ENCODE data around the gene CCDC122.
"Not testable (repeated sequence)": the region's sequence is repeated elsewhere in the genome, so short reads cannot be mapped to it uniquely, and the experiment has no call there.

The CCDC122 gene

DNA sequence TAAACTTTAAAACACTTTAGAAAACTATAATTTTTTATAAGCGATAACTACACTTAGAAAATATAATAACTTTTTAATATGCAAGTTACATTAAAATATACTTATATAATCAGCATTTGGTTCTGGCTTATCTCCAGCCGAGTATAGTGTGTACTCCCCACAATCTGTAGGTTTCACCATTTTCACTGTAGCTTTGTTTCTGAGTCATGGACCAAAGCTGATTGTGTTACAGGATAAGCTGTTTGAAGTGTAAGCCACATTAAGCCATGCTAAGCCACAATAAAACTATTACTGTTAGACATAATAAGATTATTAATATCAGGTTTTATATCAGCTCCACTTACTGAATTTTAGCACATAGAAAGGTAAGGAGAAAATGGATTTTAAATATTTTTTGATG, 43.8 kb downstream of the CCDC122 start:
- Histone ChIP-seq H3K4me3 (ENCODE audit: low read depth in 1 of 2, low read length in 2 of 2) (no peak overlapping the region), H3K4me1 (ENCODE audit: control insufficient read depth in 1 of 2, insufficient read depth in 2 of 2, low read length in 2 of 2) (no peaks in the 10 kb centered on the region), H3K36me3 (ENCODE audit: control insufficient read depth in 1 of 2, insufficient read depth in 2 of 2, low read length in 2 of 2) (peaks cover 0 to 9% of the 10 kb centered on the region in 2 donors), H3K27ac (ENCODE audit: low read length) (no peak overlapping the region), H3K27me3 (ENCODE audit: low read depth, low read length) (no peaks in the 10 kb centered on the region), H3K9me3 (ENCODE audit: control insufficient read depth in 1 of 2, low read length in 2 of 2) (no peaks in the 10 kb centered on the region)

DNA sequence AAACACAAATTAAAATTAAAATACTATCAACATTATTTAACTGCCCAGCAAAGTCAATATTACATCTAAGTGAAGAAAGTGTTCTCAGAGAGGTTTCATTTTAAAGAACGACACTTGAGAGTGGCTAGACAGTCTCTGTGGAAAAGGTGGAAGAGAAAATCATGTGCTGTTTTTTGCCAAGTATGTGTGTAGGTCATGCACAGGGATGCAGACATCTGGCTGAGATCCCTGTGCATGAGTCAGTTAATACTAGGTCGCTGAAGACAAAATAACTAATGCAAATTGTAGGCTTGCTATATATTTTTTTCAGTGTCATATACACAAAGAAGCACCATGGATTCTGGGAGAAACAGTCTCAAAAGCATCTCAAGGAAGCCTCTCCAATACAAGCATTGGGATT, 48.5 kb downstream of the CCDC122 start:
- Histone ChIP-seq H3K4me3 (ENCODE audit: low read depth in 1 of 2, low read length in 2 of 2) (no peak overlapping the region), H3K27ac (ENCODE audit: low read length) (no peak overlapping the region), H3K27me3 (ENCODE audit: low read depth, low read length) (no peaks in the 10 kb centered on the region), H3K36me3 (ENCODE audit: control insufficient read depth in 1 of 2, insufficient read depth in 2 of 2, low read length in 2 of 2) (peaks cover 0 to 15% of the 10 kb centered on the region in 2 donors), H3K9me3 (ENCODE audit: control insufficient read depth in 1 of 2, low read length in 2 of 2) (no peaks in the 10 kb centered on the region), H3K4me1 (ENCODE audit: control insufficient read depth in 1 of 2, insufficient read depth in 2 of 2, low read length in 2 of 2) (no peaks in the 10 kb centered on the region)

DNA sequence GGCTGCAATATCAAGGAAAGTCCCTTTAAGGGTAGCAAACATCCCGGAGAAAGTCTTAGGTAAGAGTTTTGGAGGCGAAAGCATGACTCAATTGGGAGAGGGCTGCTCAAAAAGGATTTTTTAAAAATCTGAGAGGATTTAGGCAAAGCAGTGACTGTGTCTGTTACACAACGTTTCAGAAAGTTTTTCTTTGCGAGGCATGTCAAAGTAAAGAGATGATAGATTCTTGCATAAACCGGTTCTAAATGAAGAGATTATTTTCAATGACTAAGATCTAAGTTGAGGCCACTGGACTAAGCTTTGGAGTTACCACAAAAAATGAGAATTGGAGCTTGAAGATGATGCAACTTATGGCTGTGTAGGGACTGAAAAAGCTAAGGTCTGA, 49.1 kb downstream of the CCDC122 start:
- Histone ChIP-seq H3K4me1 (ENCODE audit: control insufficient read depth in 1 of 2, insufficient read depth in 2 of 2, low read length in 2 of 2) (no peaks in the 10 kb centered on the region), H3K27me3 (ENCODE audit: low read depth, low read length) (no peaks in the 10 kb centered on the region), H3K9me3 (ENCODE audit: control insufficient read depth in 1 of 2, low read length in 2 of 2) (no peaks in the 10 kb centered on the region), H3K36me3 (ENCODE audit: control insufficient read depth in 1 of 2, insufficient read depth in 2 of 2, low read length in 2 of 2) (peaks cover 0 to 15% of the 10 kb centered on the region in 2 donors), H3K4me3 (ENCODE audit: low read depth in 1 of 2, low read length in 2 of 2) (no peak overlapping the region), H3K27ac (ENCODE audit: low read length) (no peak overlapping the region)

DNA sequence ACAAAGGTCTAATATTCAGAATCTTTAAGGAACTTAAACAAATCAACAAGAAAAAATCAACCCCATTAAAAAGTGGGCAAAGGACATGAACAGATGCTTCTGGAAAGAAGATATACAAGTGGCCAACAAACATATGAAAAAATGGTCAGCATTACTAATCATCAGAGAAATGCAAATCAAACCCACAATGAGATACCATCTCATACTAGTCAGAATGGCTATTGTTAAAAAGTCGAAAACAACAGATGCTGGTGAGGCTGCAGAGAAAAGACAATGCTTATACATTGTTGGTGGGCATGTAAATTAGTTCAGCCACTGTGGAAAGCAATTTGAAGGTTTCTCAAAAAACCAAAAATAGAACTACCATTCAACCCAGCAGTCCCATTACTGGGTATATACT, 54.9 kb downstream of the CCDC122 start:
- not testable (repeated sequence) for H3K4me3 ChIP-seq (ENCODE audit: low read depth in 1 of 2, low read length in 2 of 2); H3K27me3 ChIP-seq (ENCODE audit: low read depth, low read length); H3K27ac ChIP-seq (ENCODE audit: low read length); H3K9me3 ChIP-seq (ENCODE audit: control insufficient read depth in 1 of 2, low read length in 2 of 2); H3K4me1 ChIP-seq (ENCODE audit: control insufficient read depth in 1 of 2, insufficient read depth in 2 of 2, low read length in 2 of 2); H3K36me3 ChIP-seq (ENCODE audit: control insufficient read depth in 1 of 2, insufficient read depth in 2 of 2, low read length in 2 of 2)

DNA sequence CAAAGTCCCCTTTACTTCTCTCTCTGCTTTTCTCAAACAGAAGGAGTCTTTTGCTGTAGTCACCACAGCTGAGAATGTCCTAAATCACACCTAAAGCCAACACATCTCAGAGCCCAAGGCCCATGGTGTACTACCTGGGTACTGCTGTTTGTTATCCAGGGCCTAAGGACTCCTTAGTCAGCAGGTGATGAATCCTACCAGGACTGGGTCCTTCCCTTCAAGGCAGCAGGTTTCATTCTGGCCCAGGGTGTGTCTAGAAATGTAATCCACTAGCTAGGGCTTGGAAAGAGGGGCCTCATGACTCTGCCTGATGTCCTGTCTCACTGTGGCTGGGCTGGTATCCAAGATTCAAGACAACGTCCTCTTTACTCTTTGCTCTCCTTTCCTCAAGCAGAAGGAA, 56.6 kb downstream of the CCDC122 start:
- Histone ChIP-seq H3K27me3 (ENCODE audit: low read depth, low read length) (no peaks in the 10 kb centered on the region), H3K27ac (ENCODE audit: low read length) (no peak overlapping the region), H3K9me3 (ENCODE audit: control insufficient read depth in 1 of 2, low read length in 2 of 2) (no peaks in the 10 kb centered on the region), H3K4me1 (ENCODE audit: control insufficient read depth in 1 of 2, insufficient read depth in 2 of 2, low read length in 2 of 2) (no peaks in the 10 kb centered on the region), H3K4me3 (ENCODE audit: low read depth in 1 of 2, low read length in 2 of 2) (no peak overlapping the region), H3K36me3 (ENCODE audit: control insufficient read depth in 1 of 2, insufficient read depth in 2 of 2, low read length in 2 of 2) (no peaks in the 10 kb centered on the region)

DNA sequence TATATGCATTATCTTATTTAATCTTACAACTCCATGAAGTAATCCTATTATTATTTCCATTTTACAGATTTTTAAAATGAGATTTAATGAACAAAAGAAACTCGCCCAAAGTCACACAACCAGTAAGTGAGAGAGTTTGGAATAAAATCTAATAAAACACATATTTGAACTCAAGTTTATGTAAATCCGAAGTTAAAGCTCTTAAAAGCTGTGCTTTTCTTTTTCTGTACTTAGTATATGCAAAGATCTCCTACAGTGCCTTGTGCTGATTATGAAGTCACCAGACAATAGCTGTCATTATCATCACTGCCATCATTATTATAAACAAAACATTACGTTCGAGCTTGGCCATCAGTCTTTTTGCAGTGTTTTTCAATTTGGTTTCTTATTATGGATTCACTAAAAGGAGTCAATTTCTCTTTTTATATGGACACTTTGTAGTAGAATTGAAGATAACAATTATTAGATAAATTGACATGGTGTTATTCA, 63.1 kb downstream of the CCDC122 start:
- no peaks in the 10 kb centered on the region for H3K36me3 ChIP-seq (ENCODE audit: control insufficient read depth in 1 of 2, insufficient read depth in 2 of 2, low read length in 2 of 2)
- no peaks in the 10 kb centered on the region for H3K9me3 ChIP-seq (ENCODE audit: control insufficient read depth in 1 of 2, low read length in 2 of 2)
- no peaks in the 10 kb centered on the region for H3K27me3 ChIP-seq (ENCODE audit: low read depth, low read length)
- H3K4me1 ChIP-seq (ENCODE audit: control insufficient read depth in 1 of 2, insufficient read depth in 2 of 2, low read length in 2 of 2): peaks cover 6 to 7% of the 10 kb centered on the region in 2 donors
- no peak overlapping the region for H3K27ac ChIP-seq (ENCODE audit: low read length)
- H3K4me3 ChIP-seq (ENCODE audit: low read depth in 1 of 2, low read length in 2 of 2): no peak overlapping the region

DNA sequence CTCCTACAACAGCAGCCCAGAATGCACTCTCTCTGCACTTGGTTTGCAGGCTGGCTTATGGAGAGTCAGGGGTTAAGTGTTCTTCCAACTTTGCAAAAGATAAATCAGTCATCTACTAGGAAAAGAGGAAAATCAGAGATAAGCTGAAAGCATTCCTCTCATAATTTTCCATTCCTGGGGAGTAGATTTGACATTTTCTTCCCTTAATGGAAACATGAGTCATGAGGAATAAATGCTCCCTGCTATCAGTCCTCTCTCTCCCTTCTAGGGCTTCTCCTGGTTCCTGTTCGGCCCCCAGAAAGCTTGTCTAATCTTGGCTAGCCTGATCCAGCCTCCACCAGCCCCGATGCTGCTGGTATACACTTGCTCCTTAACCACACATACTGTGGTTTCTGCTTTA, 64.3 kb downstream of the CCDC122 start:
- no peak overlapping the region for H3K27ac ChIP-seq (ENCODE audit: low read length)
- no peaks in the 10 kb centered on the region for H3K36me3 ChIP-seq (ENCODE audit: control insufficient read depth in 1 of 2, insufficient read depth in 2 of 2, low read length in 2 of 2)
- no peak overlapping the region for H3K4me3 ChIP-seq (ENCODE audit: low read depth in 1 of 2, low read length in 2 of 2)
- no peaks in the 10 kb centered on the region for H3K9me3 ChIP-seq (ENCODE audit: control insufficient read depth in 1 of 2, low read length in 2 of 2)
- H3K27me3 ChIP-seq (ENCODE audit: low read depth, low read length): no peaks in the 10 kb centered on the region
- peaks cover 6 to 7% of the 10 kb centered on the region in 2 donors for H3K4me1 ChIP-seq (ENCODE audit: control insufficient read depth in 1 of 2, insufficient read depth in 2 of 2, low read length in 2 of 2)

DNA sequence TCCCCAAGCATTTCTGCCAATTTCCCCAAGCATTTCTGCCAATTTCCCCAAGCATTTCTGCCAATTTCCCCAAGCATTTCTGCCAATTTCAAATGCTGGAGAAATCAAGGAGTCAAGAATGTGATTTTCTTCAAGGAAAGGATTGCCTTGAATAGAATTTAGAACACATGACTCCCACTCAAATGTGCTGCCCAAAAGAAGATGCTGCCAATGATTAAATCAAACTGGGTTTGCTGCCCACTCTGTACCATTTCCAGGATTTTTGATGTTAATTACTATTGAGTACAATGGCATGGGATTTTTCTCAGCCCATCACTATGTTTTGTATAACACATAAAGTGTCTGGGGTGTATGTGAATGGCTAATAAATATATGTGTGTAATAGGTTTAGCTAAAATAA, 70.9 kb downstream of the CCDC122 start:
- no peaks in the 10 kb centered on the region for H3K36me3 ChIP-seq (ENCODE audit: control insufficient read depth in 1 of 2, insufficient read depth in 2 of 2, low read length in 2 of 2)
- H3K27me3 ChIP-seq (ENCODE audit: low read depth, low read length): no peaks in the 10 kb centered on the region
- no peak overlapping the region for H3K4me3 ChIP-seq (ENCODE audit: low read depth in 1 of 2, low read length in 2 of 2)
- H3K4me1 ChIP-seq (ENCODE audit: control insufficient read depth in 1 of 2, insufficient read depth in 2 of 2, low read length in 2 of 2): peaks cover 0 to 11% of the 10 kb centered on the region in 2 donors
- no peaks in the 10 kb centered on the region for H3K9me3 ChIP-seq (ENCODE audit: control insufficient read depth in 1 of 2, low read length in 2 of 2)
- no peak overlapping the region for H3K27ac ChIP-seq (ENCODE audit: low read length)

DNA sequence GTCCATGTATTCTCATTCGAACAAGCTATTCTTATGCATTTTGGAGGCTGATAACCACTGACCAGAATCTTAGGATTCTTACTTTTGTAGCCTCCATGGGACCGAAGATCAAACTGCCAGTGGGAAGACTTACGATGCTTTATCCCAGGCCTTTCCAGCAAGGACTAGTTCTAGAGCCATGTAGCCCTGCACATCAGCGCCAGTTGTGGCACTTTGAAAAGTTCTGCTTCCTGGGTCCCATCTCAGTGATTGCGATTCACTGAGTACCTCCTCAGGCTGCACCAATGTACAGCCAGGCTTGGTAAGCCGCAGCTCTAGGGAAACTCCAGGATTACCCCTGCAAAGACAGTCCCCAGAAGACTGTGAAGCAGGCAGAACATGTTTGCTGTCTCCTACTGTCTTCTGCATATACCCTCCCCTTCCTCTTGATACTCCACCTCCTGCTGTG, 73.8 kb downstream of the CCDC122 start:
- no peaks in the 10 kb centered on the region for H3K9me3 ChIP-seq (ENCODE audit: control insufficient read depth in 1 of 2, low read length in 2 of 2)
- no peaks in the 10 kb centered on the region for H3K36me3 ChIP-seq (ENCODE audit: control insufficient read depth in 1 of 2, insufficient read depth in 2 of 2, low read length in 2 of 2)
- H3K4me1 ChIP-seq (ENCODE audit: control insufficient read depth in 1 of 2, insufficient read depth in 2 of 2, low read length in 2 of 2): peaks cover 0 to 11% of the 10 kb centered on the region in 2 donors
- H3K27ac ChIP-seq (ENCODE audit: low read length): no peak overlapping the region
- H3K27me3 ChIP-seq (ENCODE audit: low read depth, low read length): no peaks in the 10 kb centered on the region
- no peak overlapping the region for H3K4me3 ChIP-seq (ENCODE audit: low read depth in 1 of 2, low read length in 2 of 2)

DNA sequence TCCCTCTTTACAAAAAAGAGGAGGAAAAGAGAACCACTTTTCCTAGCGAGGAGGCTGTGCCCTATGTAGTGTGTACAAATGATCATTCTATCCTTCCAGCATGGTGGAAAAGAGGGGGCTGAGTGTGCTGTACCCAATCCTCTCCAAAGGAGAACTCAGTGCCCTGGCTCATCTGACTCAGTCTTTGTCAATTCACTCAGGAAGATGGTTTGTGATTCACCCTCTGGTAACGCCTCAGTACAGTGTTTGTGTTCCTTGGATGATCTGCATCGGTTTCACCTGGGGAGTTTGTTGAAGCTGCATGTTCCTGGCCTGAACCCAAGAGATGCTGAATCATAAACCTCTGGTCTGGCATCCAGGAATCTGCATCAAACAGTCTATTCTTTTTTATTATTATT, 74.5 kb downstream of the CCDC122 start:
- no peaks in the 10 kb centered on the region for H3K9me3 ChIP-seq (ENCODE audit: control insufficient read depth in 1 of 2, low read length in 2 of 2)
- no peak overlapping the region for H3K4me3 ChIP-seq (ENCODE audit: low read depth in 1 of 2, low read length in 2 of 2)
- no peaks in the 10 kb centered on the region for H3K36me3 ChIP-seq (ENCODE audit: control insufficient read depth in 1 of 2, insufficient read depth in 2 of 2, low read length in 2 of 2)
- peak overlapping the region; percentile 43 for H3K27ac ChIP-seq (ENCODE audit: low read length)
- peaks cover 0 to 11% of the 10 kb centered on the region in 2 donors for H3K4me1 ChIP-seq (ENCODE audit: control insufficient read depth in 1 of 2, insufficient read depth in 2 of 2, low read length in 2 of 2)
- H3K27me3 ChIP-seq (ENCODE audit: low read depth, low read length): no peaks in the 10 kb centered on the region

DNA sequence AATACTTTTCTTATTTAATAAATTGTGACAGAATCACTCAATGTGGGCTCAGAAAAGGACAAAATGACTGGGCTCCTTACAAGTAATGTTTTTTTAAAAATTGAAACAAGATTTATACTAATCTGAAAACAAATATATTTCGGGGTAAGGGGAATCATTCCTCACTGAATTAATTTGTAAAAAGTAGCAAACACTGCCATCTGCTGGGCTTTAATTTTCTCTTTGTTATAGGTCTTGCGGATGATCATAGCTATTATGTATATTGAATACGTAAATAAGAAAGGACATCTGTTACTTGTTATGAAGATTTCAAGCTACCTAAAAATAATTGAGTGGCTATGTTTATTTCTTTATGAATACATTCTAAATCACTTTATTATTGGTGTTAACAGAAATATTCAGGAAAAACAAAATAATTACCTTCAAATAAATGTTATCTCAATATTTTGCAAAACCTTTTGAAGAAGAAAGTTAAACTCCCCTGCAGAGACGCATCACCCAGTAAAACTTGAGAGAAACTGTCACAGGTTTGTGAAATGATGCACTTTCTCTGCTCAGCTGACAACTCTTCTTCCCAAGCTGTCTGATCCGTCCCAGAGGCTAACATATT, 75.0 kb downstream of the CCDC122 start:
- peak overlapping the region; percentile 43 for H3K27ac ChIP-seq (ENCODE audit: low read length)
- H3K36me3 ChIP-seq (ENCODE audit: control insufficient read depth in 1 of 2, insufficient read depth in 2 of 2, low read length in 2 of 2): no peaks in the 10 kb centered on the region
- H3K4me1 ChIP-seq (ENCODE audit: control insufficient read depth in 1 of 2, insufficient read depth in 2 of 2, low read length in 2 of 2): peaks cover 0 to 11% of the 10 kb centered on the region in 2 donors
- H3K9me3 ChIP-seq (ENCODE audit: control insufficient read depth in 1 of 2, low read length in 2 of 2): no peaks in the 10 kb centered on the region
- H3K27me3 ChIP-seq (ENCODE audit: low read depth, low read length): no peaks in the 10 kb centered on the region
- no peak overlapping the region for H3K4me3 ChIP-seq (ENCODE audit: low read depth in 1 of 2, low read length in 2 of 2)

DNA sequence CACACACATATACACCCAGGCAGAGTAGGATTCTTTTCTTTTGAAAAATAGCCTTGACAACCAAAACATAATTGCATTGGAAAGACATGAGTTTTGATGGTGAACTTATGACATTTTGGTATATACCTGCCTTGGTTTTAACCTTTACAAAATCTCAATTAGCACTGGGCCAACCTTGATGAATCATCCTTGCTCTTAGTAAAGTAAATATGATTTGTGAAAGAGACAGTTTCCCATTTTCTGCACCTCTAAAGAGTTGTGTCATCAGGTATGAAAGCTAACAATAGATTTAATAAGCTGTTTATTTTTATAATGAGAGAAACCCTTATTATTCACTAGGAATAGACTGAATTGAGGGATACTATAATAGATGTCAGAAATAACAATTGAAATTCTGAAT, 77.0 kb downstream of the CCDC122 start:
- H3K36me3 ChIP-seq (ENCODE audit: control insufficient read depth in 1 of 2, insufficient read depth in 2 of 2, low read length in 2 of 2): no peaks in the 10 kb centered on the region
- H3K4me3 ChIP-seq (ENCODE audit: low read depth in 1 of 2, low read length in 2 of 2): no peak overlapping the region
- no peak overlapping the region for H3K27ac ChIP-seq (ENCODE audit: low read length)
- no peaks in the 10 kb centered on the region for H3K9me3 ChIP-seq (ENCODE audit: control insufficient read depth in 1 of 2, low read length in 2 of 2)
- H3K27me3 ChIP-seq (ENCODE audit: low read depth, low read length): no peaks in the 10 kb centered on the region
- H3K4me1 ChIP-seq (ENCODE audit: control insufficient read depth in 1 of 2, insufficient read depth in 2 of 2, low read length in 2 of 2): peaks cover 0 to 11% of the 10 kb centered on the region in 2 donors

Measured in muscle layer of duodenum (tissue), 2 donors.